VCaP (cell line): ENCODE data around the gene ABHD17B.

Source experiments
- H3K27ac ChIP-seq: fragments of 450-650 bp; 2 replicates; pipeline ENCODE4 v1.5.1; 2017
- CTCF ChIP-seq: fragments of 450-650 bp; conservative IDR thresholded peaks from 2 replicates; pipeline ENCODE4 v1.5.1; 2017; ENCODE audit warnings: mild to moderate bottlenecking, moderate library complexity

Gene ABHD17B

GRCh38 chr9:71925834-71926233 is 14.8 kb upstream of the ABHD17B start:
- no peak for TF ChIP-seq CTCF
- H3K27ac ChIP-seq, result no peak overlapping the region

GRCh38 chr9:71924576-71924975 is 13.6 kb upstream of the ABHD17B start:
- TF ChIP-seq CTCF, result no peak
- H3K27ac ChIP-seq, result no peak overlapping the region

DNA sequence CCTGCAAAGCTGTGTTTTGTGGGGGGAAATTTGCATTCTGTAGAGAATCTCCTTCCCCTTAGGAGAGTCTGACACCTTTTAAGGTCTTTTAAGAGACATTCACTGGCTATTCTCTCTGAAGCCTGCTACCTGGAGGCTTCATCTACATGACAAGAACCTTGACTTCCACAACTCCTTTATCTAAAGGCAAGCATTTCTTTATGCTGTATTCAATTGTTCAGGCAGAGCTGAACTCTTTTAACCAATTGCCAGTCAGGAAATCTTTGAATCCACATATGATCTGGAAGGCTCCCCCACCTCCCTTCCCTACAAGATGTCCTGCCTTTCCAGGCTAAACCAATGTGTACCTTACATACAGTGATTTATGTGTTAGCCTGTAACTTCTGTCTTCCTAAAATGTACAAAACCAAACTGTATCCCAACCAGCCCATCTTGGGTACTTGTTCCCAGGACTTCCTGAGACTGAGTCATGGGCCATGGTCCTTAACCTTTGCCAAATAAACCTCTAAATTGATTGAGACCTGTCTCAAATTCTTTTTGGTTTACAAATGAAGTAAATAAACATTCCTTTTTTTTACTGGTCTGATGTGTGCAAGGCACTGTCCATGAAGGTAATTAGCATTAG is 10.3 kb upstream of the ABHD17B start:
- H3K27ac ChIP-seq, result no peak overlapping the region
- TF ChIP-seq CTCF, result no peak

DNA sequence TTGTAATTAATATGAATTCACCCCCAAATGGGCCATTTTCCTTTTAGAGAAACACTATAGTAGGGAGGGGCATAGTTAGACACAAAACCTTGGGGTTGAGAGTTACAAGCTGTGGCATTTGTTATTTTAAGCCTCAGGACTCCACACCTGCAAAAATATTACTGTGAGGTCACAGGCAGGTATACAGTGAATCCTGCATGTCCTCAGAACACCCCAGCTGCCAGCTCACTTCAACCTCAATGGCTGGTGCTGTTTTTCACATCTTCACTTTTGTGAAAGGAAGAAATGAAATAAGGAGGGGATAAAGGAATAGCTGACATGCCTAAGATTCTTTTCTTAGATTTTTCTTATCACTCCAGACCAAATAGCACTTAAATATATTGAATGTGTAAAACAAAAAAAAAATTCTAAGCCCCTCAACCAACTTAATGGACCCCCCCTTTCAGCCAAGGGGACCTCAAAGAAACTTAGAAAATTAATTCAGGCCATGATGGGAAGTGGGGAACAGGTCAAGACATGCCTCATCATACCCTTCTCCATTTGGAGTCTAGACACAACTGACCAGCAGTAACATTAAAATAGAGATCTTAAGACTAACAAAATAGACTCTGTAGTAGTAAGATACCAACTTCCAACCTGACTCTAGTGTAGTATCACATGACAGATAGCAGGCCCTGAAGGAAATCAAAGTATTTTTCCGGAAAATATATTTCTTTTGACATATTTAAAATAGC is 9.6 kb upstream of the ABHD17B start:
- no peak overlapping the region for H3K27ac ChIP-seq
- TF ChIP-seq CTCF, result no peak

- no peak for TF ChIP-seq CTCF
- H3K27ac ChIP-seq, result no peak overlapping the region
Measured at GRCh38 chr9:71918419-71918818, 7.4 kb upstream of the ABHD17B start.

DNA sequence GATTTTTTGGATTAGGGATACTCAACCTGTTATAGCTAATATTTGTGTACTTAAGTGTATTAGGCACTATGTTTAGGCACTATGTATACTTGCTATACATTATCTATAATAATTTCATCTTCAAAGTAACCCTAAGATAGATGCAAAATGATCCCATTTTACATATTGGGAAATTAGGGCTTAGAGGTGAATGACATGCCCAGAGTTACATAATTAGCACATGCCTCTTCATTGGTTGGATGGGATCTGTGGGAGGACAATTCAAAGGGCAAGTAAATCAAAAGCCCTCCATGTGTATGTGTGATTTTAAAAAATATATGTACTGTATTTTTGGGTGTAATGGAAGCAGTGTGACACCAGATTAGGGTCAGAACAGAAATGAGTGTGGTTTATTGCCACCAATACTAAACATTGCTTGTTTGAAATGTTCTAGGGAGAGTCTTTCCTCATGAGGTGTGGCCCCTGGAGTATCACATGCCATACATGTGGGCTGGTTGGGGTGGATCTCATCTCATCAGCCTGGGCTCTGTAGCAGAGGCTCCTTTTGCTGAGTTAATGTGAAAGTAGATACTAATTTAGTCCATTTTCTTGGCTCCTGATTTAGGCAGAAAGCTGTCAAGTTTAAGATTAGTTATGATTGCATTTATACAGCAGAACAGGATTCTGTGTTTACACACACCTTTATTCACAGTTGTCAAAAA is 6.0 kb upstream of the ABHD17B start:
- TF ChIP-seq CTCF, result no peak
- H3K27ac ChIP-seq, result no peak overlapping the region

GRCh38 chr9:71915495-71915894 is 4.5 kb upstream of the ABHD17B start:
- no peak overlapping the region for H3K27ac ChIP-seq
- no peak for TF ChIP-seq CTCF
